ENCODE results near the gene FLT1.

The FLT1 gene

DNA sequence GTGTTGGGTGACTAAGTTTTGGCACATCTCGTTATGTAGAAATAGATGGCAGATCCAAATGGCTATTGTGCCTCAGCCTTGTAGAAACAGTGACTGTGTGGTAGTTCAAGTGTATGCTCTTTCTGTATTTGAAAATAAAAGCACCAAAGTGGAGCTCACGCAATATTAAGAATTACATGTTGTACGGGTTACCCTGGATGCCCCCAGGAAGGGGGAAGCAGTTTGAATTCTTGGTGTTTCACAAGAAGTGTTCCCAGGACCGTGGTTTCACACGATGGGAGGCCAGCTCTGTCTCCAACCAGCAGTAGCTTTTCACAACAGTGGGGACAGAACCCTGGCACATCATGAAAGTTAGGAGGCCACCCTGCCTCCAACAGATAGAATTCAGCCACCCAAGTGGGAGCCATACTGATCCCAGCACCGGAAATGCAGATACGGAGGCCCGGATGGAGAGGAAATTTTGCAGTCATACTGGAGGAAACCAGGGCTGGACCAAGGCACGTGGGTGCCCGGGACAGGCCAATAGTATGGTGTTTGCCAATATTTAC lies 8.9 kb downstream of the FLT1 start:
- H3K36me3 ChIP-seq (ENCODE audit: control insufficient read depth, low read length) = no peaks in the 10 kb centered on the region
- peaks cover 31% of the 10 kb centered on the region for H3K27me3 ChIP-seq (ENCODE audit: control insufficient read depth, low read length)
- no peaks in the 10 kb centered on the region for H3K4me1 ChIP-seq (ENCODE audit: control insufficient read depth, low read length)
- no peaks in the 10 kb centered on the region for H3K9me3 ChIP-seq (ENCODE audit: control insufficient read depth, insufficient read depth, low read length)
- H3K4me2 ChIP-seq (ENCODE audit: low read length) = no peak overlapping the region
- no peaks in the 10 kb centered on the region for H4K20me1 ChIP-seq (ENCODE audit: control insufficient read depth, insufficient read depth, low read depth, low read length)
- H3K4me3 ChIP-seq (ENCODE audit: low read length) = no peak overlapping the region
- no peaks in the 10 kb centered on the region for H3K79me2 ChIP-seq (ENCODE audit: control insufficient read depth, low read length)
- H3K27ac ChIP-seq (ENCODE audit: low read depth, low read length) = no peak overlapping the region
- TF ChIP-seq, protein P1, sequence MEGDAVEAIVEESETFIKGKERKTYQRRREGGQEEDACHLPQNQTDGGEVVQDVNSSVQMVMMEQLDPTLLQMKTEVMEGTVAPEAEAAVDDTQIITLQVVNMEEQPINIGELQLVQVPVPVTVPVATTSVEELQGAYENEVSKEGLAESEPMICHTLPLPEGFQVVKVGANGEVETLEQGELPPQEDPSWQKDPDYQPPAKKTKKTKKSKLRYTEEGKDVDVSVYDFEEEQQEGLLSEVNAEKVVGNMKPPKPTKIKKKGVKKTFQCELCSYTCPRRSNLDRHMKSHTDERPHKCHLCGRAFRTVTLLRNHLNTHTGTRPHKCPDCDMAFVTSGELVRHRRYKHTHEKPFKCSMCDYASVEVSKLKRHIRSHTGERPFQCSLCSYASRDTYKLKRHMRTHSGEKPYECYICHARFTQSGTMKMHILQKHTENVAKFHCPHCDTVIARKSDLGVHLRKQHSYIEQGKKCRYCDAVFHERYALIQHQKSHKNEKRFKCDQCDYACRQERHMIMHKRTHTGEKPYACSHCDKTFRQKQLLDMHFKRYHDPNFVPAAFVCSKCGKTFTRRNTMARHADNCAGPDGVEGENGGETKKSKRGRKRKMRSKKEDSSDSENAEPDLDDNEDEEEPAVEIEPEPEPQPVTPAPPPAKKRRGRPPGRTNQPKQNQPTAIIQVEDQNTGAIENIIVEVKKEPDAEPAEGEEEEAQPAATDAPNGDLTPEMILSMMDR (IDR thresholded peaks at IDR 0.05; ENCODE audit: low read depth, low read length, poor library complexity, severe bottlenecking) = no peak
- TF ChIP-seq EZH2phosphoT487 (IDR thresholded peaks at IDR 0.05; ENCODE audit: borderline replicate concordance, low read length) = no peak
- H3K9me2 ChIP-seq (replicated peaks; ENCODE audit: control insufficient read depth, low read length) = no peaks in the 10 kb centered on the region
- no peaks in the 10 kb centered on the region for H3F3A ChIP-seq (ENCODE audit: control insufficient read depth, insufficient read depth)

DNA sequence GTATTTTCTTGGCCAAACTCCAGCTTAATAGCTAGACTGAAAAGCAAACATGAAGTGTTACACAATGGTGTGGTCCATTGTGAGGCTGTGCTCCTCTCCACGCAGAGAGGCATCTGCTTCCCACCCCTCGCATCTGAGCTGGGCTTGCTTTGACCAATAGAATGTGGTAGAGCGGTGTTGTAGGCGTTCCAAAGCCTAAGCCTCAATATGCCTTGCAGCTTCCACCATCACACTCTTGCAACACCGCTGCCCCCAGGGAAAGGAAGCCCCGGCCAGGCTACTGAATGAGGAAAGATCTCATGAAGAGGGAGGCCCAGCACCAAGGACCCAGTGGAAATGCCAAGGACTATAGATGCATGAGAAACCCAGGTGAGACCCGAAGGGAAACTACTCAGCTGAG lies 9.4 kb downstream of the FLT1 start:
- TF ChIP-seq, protein P1 (IDR thresholded peaks at IDR 0.05; ENCODE audit: low read depth, low read length, poor library complexity, severe bottlenecking) = no peak
- no peak for TF ChIP-seq EZH2phosphoT487 (IDR thresholded peaks at IDR 0.05; ENCODE audit: borderline replicate concordance, low read length)
- no peaks in the 10 kb centered on the region for H3F3A ChIP-seq (ENCODE audit: control insufficient read depth, insufficient read depth)
- H3K9me3 ChIP-seq (ENCODE audit: control insufficient read depth, insufficient read depth, low read length) = no peaks in the 10 kb centered on the region
- H3K4me1 ChIP-seq (ENCODE audit: control insufficient read depth, low read length) = no peaks in the 10 kb centered on the region
- H3K9me2 ChIP-seq (replicated peaks; ENCODE audit: control insufficient read depth, low read length) = no peaks in the 10 kb centered on the region
- H3K27ac ChIP-seq (ENCODE audit: low read depth, low read length) = no peak overlapping the region
- H4K20me1 ChIP-seq (ENCODE audit: control insufficient read depth, insufficient read depth, low read depth, low read length) = no peaks in the 10 kb centered on the region
- peaks cover 31% of the 10 kb centered on the region for H3K27me3 ChIP-seq (ENCODE audit: control insufficient read depth, low read length)
- no peaks in the 10 kb centered on the region for H3K79me2 ChIP-seq (ENCODE audit: control insufficient read depth, low read length)
- no peak overlapping the region for H3K4me3 ChIP-seq (ENCODE audit: low read length)
- no peaks in the 10 kb centered on the region for H3K36me3 ChIP-seq (ENCODE audit: control insufficient read depth, low read length)
- no peak overlapping the region for H3K4me2 ChIP-seq (ENCODE audit: low read length)

DNA sequence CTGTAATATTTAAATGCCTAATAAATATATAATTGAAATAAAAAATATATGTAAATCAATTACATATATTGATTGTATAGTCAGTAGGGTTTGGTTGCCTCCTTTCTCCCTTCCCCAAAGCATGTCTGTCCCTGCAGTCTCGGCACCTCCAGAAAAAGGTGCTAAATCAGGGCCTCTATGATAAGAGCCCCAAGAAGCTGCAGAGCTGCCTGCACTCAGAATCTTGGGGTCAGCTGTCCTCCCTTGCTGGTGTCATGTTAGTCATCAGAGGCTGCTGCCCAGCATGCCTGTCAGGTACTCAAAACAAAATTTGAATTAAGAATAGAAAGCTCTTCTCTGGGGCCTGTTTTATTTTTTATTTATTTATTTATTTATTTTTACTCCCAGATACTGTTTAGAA lies 9.8 kb downstream of the FLT1 start:
- H3K9me3 ChIP-seq (ENCODE audit: control insufficient read depth, insufficient read depth, low read length) = no peaks in the 10 kb centered on the region
- H3K4me3 ChIP-seq (ENCODE audit: low read length) = no peak overlapping the region
- no peaks in the 10 kb centered on the region for H3K4me1 ChIP-seq (ENCODE audit: control insufficient read depth, low read length)
- TF ChIP-seq EZH2phosphoT487 (IDR thresholded peaks at IDR 0.05; ENCODE audit: borderline replicate concordance, low read length) = no peak
- TF ChIP-seq, protein P1 (IDR thresholded peaks at IDR 0.05; ENCODE audit: low read depth, low read length, poor library complexity, severe bottlenecking) = no peak
- no peaks in the 10 kb centered on the region for H3K36me3 ChIP-seq (ENCODE audit: control insufficient read depth, low read length)
- no peak overlapping the region for H3K27ac ChIP-seq (ENCODE audit: low read depth, low read length)
- H3K79me2 ChIP-seq (ENCODE audit: control insufficient read depth, low read length) = no peaks in the 10 kb centered on the region
- peaks cover 27% of the 10 kb centered on the region for H3K27me3 ChIP-seq (ENCODE audit: control insufficient read depth, low read length)
- no peaks in the 10 kb centered on the region for H3F3A ChIP-seq (ENCODE audit: control insufficient read depth, insufficient read depth)
- H3K4me2 ChIP-seq (ENCODE audit: low read length) = no peak overlapping the region
- H3K9me2 ChIP-seq (replicated peaks; ENCODE audit: control insufficient read depth, low read length) = no peaks in the 10 kb centered on the region
- H4K20me1 ChIP-seq (ENCODE audit: control insufficient read depth, insufficient read depth, low read depth, low read length) = no peaks in the 10 kb centered on the region

All from DOHH2 (cell line).